GM06990 (cell line): ENCODE measurements around the gene CCL19.
A peak's percentile ranks its signal among the peaks of the same experiment; 100 is the strongest.

Source experiments
- DNase-seq: peaks from one replicate; pipeline ENCODE4 v3.0.0-alpha.2; 2011; ENCODE audit not compliant: insufficient read length; ENCODE audit errors: extremely low read depth
- H3K27me3 ChIP-seq: replicated peaks from 2 replicates; pipeline ENCODE4 v1.6.0; 2011; ENCODE audit warnings: low read length; ENCODE audit not compliant: control insufficient read depth, insufficient read depth
- H3K36me3 ChIP-seq: 2 replicates; pipeline ENCODE4 v1.5.1; 2011; ENCODE audit warnings: low read length; ENCODE audit not compliant: control insufficient read depth, insufficient read depth
- H3K4me3 ChIP-seq: replicated peaks from 2 replicates; pipeline ENCODE4 v1.5.1; 2011; ENCODE audit warnings: low read depth, mild to moderate bottlenecking, control low read depth, low read length
- TF ChIP-seq, protein P1 (sequence below): IDR thresholded peaks from 2 replicates; pipeline ENCODE4 v1.5.1; 2011; ENCODE audit warnings: low read length, control low read depth, mild to moderate bottlenecking, inconsistent platforms; ENCODE audit not compliant: insufficient read depth, poor library complexity, severe bottlenecking

CCL19 gene

DNA sequence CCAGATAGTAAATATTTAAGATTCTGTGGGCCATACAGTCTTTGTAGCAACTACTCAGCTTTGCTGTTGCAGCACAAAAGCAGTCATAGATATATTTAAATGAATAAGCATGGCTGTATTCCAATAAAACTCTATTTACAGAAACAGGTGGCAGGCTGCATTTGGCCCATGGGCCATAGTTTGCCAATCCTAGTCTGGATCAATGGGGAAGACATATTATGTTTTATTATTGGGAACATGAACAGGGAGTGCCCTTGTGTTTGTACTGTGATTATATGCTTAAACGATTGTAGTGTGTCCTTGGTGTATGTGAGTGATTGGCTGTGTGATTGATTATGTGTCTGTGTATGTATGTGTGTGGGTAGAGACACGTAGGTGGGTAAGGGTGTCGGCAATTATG is 16.6 kb downstream of the CCL19 start:
- DNase-seq, result no peak
- H3K27me3 ChIP-seq, result no peaks in the 10 kb centered on the region; the same call in 1 of the 2 replicates
- TF ChIP-seq, protein P1, sequence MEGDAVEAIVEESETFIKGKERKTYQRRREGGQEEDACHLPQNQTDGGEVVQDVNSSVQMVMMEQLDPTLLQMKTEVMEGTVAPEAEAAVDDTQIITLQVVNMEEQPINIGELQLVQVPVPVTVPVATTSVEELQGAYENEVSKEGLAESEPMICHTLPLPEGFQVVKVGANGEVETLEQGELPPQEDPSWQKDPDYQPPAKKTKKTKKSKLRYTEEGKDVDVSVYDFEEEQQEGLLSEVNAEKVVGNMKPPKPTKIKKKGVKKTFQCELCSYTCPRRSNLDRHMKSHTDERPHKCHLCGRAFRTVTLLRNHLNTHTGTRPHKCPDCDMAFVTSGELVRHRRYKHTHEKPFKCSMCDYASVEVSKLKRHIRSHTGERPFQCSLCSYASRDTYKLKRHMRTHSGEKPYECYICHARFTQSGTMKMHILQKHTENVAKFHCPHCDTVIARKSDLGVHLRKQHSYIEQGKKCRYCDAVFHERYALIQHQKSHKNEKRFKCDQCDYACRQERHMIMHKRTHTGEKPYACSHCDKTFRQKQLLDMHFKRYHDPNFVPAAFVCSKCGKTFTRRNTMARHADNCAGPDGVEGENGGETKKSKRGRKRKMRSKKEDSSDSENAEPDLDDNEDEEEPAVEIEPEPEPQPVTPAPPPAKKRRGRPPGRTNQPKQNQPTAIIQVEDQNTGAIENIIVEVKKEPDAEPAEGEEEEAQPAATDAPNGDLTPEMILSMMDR, result no peak
- H3K4me3 ChIP-seq, result no peak overlapping the region
- H3K36me3 ChIP-seq, result no peaks in the 10 kb centered on the region

GRCh38 chr9:34671307-34671706 is 19.8 kb downstream of the CCL19 start:
- H3K36me3 ChIP-seq, result no peaks in the 10 kb centered on the region
- no peak for DNase-seq
- no peaks in the 10 kb centered on the region; the same call in 1 of the 2 replicates for H3K27me3 ChIP-seq
- H3K4me3 ChIP-seq, result no peak overlapping the region
- TF ChIP-seq, protein P1, result no peak

GRCh38 chr9:34669809-34670562 is 21.1 kb downstream of the CCL19 start:
- no peaks in the 10 kb centered on the region; the same call in 1 of the 2 replicates for H3K27me3 ChIP-seq
- TF ChIP-seq, protein P1, result no peak
- DNase-seq, result no peak

DNA sequence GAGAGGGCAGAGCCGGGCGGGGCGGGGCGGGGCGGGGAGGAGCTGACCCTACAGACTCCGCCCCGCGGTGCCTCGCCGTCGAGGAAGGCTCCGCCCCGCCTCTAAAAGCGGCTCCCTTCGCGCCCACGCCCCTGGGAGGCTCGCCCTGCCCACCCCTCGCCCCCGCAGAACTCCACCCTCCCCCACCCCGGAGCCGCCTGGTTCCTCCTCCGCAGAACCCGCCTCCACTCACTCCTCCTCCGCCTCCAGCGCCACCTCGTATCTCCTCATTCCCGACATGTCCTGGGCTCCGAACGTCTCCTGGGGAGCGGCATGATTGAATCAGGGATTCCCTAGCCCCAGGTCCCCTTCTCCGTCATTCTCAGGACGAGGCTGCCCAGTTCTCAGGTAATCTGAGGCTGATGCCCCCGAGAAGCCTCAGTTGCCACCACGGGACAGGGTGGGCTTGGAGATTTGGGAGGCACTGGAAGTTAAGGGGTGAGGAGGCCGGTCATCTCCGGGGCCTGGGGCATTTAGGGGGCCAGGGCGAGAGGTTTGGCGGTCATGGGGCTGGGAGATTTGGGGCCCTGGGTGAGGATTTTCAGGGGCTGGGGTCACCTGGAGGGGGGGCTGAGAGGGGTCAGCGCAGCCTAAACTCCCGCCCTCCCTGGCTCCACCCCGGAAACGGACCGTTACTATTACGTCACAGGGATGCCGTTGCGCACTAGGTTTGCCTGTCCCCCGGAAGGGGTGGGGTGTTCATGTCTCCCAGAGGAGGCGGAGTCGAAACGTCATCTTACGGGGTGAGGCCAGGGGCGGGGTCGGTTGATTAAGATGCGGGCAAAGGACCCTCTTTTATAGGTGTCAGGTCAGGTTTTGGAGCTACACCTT is 25.5 kb downstream of the CCL19 start:
- TF ChIP-seq, protein P1, result no peak
- peak; percentile 76 for DNase-seq
- peak overlapping the region; percentile 76 for H3K4me3 ChIP-seq
- H3K27me3 ChIP-seq, result no peaks in the 10 kb centered on the region; the same call in 1 of the 2 replicates
- H3K36me3 ChIP-seq, result no peaks in the 10 kb centered on the region

More at GRCh38 chr9:34669809-34670562, 21.1 kb downstream of the CCL19 start:
- Histone ChIP-seq H3K36me3 (no peaks in the 10 kb centered on the region), H3K4me3 (no peak overlapping the region)

DNA sequence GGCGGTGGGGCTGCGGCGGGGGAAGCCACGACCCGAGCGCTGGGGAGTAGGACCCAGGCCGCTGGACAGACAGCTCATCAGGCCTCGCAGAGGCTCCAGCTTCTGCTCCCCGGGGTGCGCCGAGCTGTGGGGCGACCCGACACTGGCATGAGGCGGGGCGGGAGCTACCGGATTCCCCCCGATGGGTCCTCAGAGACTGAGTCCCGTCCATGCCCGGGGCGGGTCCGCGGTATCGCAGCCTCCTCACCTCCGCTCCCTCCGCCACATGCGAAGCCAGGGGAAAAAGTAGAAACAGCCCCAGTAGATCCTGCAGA is 26.1 kb downstream of the CCL19 start:
- no peaks in the 10 kb centered on the region; the same call in 1 of the 2 replicates for H3K27me3 ChIP-seq
- TF ChIP-seq, protein P1, result no peak
- H3K36me3 ChIP-seq, result no peaks in the 10 kb centered on the region
- H3K4me3 ChIP-seq, result peak overlapping the region; percentile 57
- DNase-seq, result no peak
